ENCODE results near the gene RGS12.

The RGS12 gene

DNA sequence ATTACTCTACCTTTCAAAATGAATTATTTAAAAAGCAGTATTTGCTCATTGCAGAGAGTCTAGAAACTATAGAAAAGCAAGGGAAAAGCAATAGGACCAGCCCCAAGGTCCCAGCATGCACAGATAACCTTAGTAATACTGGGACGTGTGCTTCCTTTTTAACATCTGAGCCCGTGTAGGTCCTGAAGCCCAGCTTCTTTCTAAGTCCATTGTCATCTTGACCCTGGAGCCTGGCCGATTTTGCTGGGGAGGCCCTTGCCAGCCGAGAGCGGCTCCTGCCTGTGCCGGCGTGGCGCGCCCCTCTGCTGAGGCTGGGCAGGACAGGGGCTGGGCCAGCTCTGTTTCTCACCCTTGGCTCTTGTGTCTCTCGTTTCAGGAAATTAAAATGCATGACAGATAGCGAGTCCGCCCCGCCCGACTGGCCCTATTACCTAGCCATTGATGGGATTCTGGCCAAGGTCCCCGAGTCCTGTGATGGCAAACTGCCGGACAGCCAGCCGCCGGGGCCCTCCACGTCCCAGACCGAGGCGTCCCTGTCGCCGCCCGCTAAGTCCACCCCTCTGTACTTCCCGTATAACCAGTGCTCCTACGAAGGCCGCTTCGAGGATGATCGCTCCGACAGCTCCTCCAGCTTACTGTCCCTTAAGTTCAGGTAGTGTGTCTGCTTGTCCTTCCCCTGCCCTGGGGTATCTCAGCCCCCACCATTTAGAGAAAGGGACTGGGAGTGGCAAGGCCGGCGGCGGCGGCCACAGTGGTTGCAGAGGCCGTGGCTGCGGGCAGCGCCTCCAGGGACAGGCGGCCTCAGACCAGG is 39.8 kb upstream of the RGS12 start:
- no peak for DNase-seq (ENCODE audit: extremely low read depth in 1 of 2, low read depth in 1 of 2)

DNA sequence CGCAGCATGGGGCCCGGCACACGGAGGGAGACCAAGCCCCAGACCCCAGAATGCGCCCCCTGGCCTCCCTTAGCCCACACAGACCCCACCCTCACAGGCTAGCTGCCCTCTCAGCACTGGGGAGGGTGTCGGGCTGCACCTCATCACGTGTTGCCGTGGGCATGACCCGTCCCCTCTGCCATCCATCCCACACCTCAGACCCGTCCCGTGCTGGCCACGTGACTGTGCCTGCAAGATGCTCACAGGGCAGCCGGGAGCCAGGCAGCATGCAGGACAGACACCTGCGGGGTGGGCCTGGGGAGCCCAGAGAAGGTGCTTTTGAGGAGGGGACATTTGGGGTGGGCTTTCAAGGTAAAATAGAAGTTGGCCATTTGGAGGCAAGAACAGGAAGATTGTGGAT is 39.0 kb upstream of the RGS12 start:
- no peak for DNase-seq (ENCODE audit: extremely low read depth in 1 of 2, low read depth in 1 of 2)

DNA sequence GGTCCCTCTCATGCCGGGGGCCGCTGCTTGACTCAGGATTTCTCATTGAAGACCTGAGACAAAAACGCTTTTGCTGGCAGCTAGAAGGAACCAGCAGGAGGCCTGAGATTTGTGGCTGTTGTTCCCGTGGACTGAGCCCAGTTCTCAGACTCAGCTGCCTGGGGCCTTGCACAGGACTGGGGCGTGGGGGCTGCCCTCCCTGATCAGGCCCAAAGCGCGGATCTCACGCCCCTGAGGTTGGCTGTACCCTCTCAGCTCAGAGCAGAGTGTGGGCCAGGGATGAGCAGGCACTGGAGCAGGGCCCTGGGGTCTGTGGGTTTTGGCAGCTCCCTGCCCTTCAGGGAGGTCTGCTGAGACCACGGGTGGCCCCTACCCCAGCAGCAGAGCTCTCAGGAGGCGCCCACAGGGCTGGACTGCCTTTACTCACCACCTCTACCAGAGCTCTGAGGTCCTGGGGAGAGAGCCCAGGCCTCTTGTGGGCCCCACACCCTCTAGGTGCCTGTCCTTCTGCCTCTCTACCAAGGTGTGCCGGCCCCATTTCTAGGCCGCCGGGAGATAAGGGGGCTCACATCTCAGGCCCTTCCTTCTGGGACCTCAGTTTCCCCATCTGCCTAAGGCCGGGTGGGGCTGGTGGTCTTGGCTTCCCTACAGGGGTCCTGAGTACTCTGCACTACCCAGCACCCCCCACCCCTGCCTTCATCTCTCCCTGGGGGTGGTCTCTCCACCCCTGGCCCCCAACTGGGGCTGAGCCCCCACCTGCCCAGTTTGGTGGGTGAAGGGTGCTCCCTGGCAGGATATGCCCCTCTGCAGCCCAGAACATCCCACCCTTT is 38.3 kb upstream of the RGS12 start:
- DNase-seq (ENCODE audit: extremely low read depth in 1 of 2, low read depth in 1 of 2) = no peak

GRCh38 chr4:3255611-3256186 is 37.1 kb upstream of the RGS12 start:
- no peak for DNase-seq (ENCODE audit: extremely low read depth in 1 of 2, low read depth in 1 of 2)

- DNase-seq (ENCODE audit: extremely low read depth in 1 of 2, low read depth in 1 of 2) = no peak
These were observed 36.4 kb upstream of the RGS12 start for GRCh38 chr4:3256230-3257102.

- no peak for DNase-seq (ENCODE audit: extremely low read depth in 1 of 2, low read depth in 1 of 2)
These were observed 35.7 kb upstream of the RGS12 start for GRCh38 chr4:3257103-3257555.

GRCh38 chr4:3257556-3258482 is 35.0 kb upstream of the RGS12 start:
- DNase-seq (ENCODE audit: extremely low read depth in 1 of 2, low read depth in 1 of 2) = no peak

DNA sequence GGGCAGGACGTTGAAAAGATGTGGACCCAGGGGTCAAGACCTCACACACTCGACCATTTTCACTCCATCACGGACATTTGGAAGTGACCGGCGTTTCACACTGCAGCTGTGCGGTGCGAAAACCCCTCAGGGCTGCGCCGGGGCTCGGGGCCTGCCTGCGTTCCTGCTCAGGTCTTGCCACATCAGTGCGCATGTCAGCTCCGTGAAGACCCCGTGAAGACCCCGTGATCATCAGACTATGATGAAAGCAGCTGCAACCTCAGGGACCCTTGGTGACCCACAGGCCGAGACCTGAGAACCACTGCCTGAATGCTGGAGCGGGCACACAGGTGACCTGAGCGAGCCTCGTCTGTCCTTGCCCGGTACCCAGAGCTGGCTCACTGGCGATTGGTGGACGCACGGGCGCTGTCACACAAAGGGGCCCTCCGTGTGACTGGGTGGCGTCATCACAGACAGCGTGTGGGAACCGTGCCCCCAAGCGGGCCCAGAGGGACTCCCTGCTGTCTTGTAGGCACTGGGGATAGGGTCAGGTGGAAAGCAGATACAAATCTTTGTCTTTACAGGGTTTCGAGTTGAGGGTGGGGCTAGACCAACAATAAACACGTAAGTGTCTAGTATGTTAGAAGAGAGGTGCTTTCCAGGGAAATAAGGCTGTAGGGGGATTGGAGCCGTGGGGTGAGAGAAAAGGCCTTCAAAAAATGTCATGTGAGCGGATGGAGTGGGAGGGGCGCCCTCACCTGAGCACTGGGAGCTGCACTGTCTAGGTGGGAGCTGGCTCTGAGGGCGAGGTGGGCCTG is 31.2 kb upstream of the RGS12 start:
- no peak for DNase-seq (ENCODE audit: extremely low read depth in 1 of 2, low read depth in 1 of 2)

GRCh38 chr4:3262208-3263052 is 30.4 kb upstream of the RGS12 start:
- no peak for DNase-seq (ENCODE audit: extremely low read depth in 1 of 2, low read depth in 1 of 2)

DNA sequence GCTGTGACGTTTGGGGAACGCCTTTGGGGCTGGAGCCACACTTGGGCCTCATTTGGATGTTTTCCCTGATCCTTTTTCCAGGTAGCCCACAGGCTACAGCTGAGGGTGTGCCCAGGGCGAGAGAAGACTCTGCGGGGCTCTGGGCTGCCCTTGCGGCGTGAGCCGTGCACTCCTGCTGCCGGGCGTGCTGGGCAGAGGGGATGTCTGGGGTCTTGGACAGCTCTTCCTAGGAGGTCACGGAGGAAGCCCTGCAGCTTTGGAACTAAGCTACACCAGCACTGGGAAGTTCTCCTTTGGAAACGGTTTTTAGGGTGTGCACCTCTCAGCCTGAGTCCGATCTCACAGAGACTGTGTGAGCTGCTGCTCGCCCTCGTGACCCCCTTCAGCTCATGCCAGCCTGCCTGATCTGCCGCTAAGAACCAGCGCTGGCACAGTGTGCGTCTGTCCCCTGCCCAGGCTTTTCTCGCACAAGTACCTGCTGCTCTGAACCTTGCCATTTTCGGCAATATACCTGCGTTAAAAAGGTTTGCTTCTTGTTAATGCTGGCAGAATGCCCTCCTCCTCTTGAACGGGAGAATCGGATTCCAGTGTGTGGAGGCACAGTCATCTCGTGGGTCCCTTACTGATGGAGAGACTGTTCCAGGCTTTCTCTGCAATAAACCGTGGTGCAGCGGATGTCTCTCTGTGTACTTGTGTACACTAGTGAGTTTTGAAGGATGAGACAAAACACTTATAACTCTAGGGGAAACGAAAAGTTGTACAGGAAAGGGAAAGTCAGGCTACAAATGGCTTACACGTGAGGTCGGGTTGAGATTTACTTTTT is 29.6 kb upstream of the RGS12 start:
- DNase-seq (ENCODE audit: extremely low read depth in 1 of 2, low read depth in 1 of 2) = no peak

- no peak for DNase-seq (ENCODE audit: extremely low read depth in 1 of 2, low read depth in 1 of 2)
These were observed 29.0 kb upstream of the RGS12 start for GRCh38 chr4:3263876-3264193.

DNA sequence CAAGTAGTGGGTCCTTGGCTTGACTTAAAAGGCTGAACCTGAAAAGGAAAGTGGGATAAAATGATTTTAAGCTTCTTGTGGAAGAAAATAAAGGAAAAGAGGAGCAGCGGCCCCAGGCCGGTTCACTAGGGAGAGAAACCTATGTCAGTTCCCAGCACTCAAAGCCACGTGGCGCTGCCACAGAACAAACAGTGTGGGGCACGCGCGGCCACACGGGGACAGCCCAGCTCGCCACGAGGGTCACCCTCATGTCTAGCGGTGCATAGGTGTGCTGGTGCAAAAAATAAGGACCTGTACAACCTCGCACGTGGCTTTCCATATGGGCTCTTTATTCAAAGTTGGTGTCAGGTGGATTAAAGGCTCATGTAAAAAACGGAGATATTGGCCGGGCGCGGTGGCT is 26.7 kb upstream of the RGS12 start:
- DNase-seq (ENCODE audit: extremely low read depth in 1 of 2, low read depth in 1 of 2) = no peak

DNA sequence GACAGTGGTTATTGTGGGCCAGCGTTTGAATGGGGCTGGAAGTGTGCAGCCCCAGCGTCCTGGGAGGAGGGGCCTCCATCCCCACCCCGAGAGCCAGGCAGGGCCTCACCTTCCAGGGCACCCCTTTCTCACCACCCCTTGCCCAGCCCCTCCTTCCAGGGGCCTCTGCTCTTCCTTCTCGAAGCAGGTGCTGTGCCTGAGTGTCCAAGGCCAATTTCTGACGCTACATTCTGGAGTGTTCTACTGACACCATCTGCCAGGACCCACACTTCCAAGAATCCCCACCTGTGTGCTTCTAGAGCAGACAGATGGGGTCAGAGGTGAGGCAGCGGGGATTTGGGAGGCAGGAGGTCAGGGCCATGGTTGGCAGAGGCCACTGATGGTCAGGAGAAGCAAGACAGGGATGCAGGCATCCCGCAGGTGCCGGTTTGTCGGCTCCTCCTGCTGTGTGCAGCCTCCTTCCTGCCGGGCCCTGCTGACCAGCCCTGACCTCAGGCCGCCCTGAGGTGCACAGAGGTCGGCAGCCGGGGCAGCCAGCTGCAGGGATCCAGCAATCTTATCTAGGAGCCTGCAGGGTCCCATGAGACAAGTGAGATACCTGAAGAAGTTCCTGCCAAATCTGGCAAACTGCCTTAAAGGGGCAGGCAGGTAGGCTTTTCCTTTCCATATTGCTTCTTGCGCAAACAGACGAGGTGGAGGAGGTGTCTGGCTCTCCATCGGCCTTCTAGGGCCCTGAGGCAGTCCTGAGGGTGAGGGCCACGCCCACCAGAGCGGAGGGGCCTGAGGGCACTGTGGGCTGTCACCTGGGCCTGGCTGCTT is 25.0 kb upstream of the RGS12 start:
- DNase-seq (ENCODE audit: extremely low read depth in 1 of 2, low read depth in 1 of 2) = no peak

DNA sequence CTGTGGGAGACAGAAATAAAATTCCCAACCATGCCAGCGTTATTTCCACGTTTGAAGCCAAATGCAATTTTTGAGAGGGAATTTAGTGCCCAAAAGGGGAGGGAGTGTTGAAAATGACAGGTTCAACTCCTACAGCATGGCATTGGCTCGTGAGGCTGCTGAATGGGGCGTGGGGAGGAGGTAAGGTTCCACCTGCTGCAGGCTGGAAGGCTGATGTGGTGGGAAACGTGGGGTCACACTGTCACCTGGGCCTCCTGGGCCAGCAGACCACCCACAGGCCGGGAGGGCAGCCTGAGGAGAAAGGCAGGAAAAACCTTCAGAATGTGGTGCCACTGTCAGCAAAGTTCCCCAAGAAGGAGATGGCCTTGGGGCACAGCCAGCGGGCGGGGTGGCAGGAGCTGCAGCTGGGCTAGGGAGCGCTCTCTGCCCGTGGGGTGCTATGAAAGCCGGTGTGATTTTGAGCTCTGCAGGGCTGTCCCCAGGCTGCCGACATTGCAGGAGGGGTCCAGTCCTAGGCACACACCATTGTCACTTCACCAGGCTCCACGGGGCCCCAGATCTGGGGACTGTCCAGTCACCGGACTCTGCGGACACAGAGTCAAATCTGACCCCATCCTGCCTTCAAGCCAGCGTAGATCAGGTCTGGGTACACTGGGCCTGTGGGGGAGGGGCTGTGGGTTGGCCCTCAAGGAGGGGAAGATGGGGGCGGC is 24.3 kb upstream of the RGS12 start:
- no peak for DNase-seq (ENCODE audit: extremely low read depth in 1 of 2, low read depth in 1 of 2)

- no peak for DNase-seq (ENCODE audit: extremely low read depth in 1 of 2, low read depth in 1 of 2)
These were observed 23.5 kb upstream of the RGS12 start for GRCh38 chr4:3269105-3269927.

Measured in activated CD8-positive, alpha-beta memory T cell treated with anti-CD3 and anti-CD28 coated beads for 1 hour (primary cell).